ENCODE results near the gene RYR2.

- no peak for TF ChIP-seq POLR2A (IDR thresholded peaks at IDR 0.05; ENCODE audit: low read depth, low read length)
- TF ChIP-seq POLR2AphosphoS5 (IDR thresholded peaks at IDR 0.05; ENCODE audit: low read depth, low read length): no peak
- TF ChIP-seq TAF1 (IDR thresholded peaks at IDR 0.05; ENCODE audit: borderline replicate concordance, low read depth, low read length): no peak
These were observed 155.8 kb downstream of the RYR2 start for GRCh38 chr1:237197470-237198425.
